ENCODE measurements around the gene UBE2L5.
A peak's percentile ranks its signal among the peaks of the same experiment; 100 is the strongest.
"Not testable (repeated sequence)": the region's sequence is repeated elsewhere in the genome, so short reads cannot be mapped to it uniquely, and the experiment has no call there.

The UBE2L5 gene

GRCh38 chr13:30440910-30441703 lies 18.8 kb downstream of the UBE2L5 start:
- no peak for DNase-seq

GRCh38 chr13:30442926-30443325 lies 20.6 kb downstream of the UBE2L5 start:
- DNase-seq = no peak

- not testable (repeated sequence) for DNase-seq
Measured at GRCh38 chr13:30443491-30443890, 21.2 kb downstream of the UBE2L5 start.

GRCh38 chr13:30443957-30444404 lies 21.7 kb downstream of the UBE2L5 start:
- no peak for DNase-seq

GRCh38 chr13:30446126-30446500 lies 23.8 kb downstream of the UBE2L5 start:
- DNase-seq = no peak

GRCh38 chr13:30448441-30448840 lies 26.1 kb downstream of the UBE2L5 start:
- no peak for DNase-seq

GRCh38 chr13:30450066-30450465 lies 27.8 kb downstream of the UBE2L5 start:
- no peak for DNase-seq

GRCh38 chr13:30451476-30451875 lies 29.2 kb downstream of the UBE2L5 start:
- DNase-seq = not testable (repeated sequence)

GRCh38 chr13:30453727-30454126 lies 31.4 kb downstream of the UBE2L5 start:
- DNase-seq = no peak

GRCh38 chr13:30454991-30455390 lies 32.7 kb downstream of the UBE2L5 start:
- DNase-seq = no peak

- DNase-seq = no peak
Measured at GRCh38 chr13:30456290-30456689, 34.0 kb downstream of the UBE2L5 start.

GRCh38 chr13:30457306-30457891 lies 35.1 kb downstream of the UBE2L5 start:
- no peak for DNase-seq

- DNase-seq = peak; percentile 49
Measured at GRCh38 chr13:30461279-30462066, 39.2 kb downstream of the UBE2L5 start.

- DNase-seq = peak; percentile 52
Measured at GRCh38 chr13:30463787-30464495, 41.6 kb downstream of the UBE2L5 start.

GRCh38 chr13:30464496-30465342 lies 42.4 kb downstream of the UBE2L5 start:
- peak; percentile 91 for DNase-seq

- no peak for DNase-seq
Measured at GRCh38 chr13:30465343-30465592, 43.0 kb downstream of the UBE2L5 start.

GRCh38 chr13:30465593-30466357 lies 43.5 kb downstream of the UBE2L5 start, which contains the start of gene HMGB1:
Gene HMGB1, minus strand, starts transcription at chr13:30465936. Its CDS starts 2,256 bp downstream, at chr13:30463680.
- DNase-seq = peak; percentile 100

GRCh38 chr13:30466358-30466714 lies 44.0 kb downstream of the UBE2L5 start:
- peak; percentile 41 for DNase-seq

GRCh38 chr13:30466841-30467252 lies 44.6 kb downstream of the UBE2L5 start:
- DNase-seq = no peak

- no peak for DNase-seq
Measured at GRCh38 chr13:30473675-30474074, 51.4 kb downstream of the UBE2L5 start.

Data from fibroblast of skin of abdomen (primary cell).